HepG2 (cell line): Measurements from ENCODE around the gene NUDT3. TPM values are rescaled to one million over a fixed set of nuclear protein-coding genes. Genes with fewer than 3 reads are reported as not detected.

Source experiments
- AHR ChIP-seq: IDR thresholded peaks from 2 replicates; pipeline ENCODE4 v1.6.1; 2018; ENCODE audit warnings: missing genetic modification reagents, missing compliant biosample characterization
- ERF ChIP-seq: IDR thresholded peaks from 2 replicates; pipeline ENCODE4 v1.6.1; 2018; ENCODE audit warnings: missing biosample characterization, missing genetic modification reagents
- HNRNPLL ChIP-seq: fragments of 200-400 bp; formaldehyde crosslinking; IDR thresholded peaks from 2 replicates; pipeline ENCODE4 v1.6.1; 2017; ENCODE audit warnings: mild to moderate bottlenecking, low read depth, low read length; ENCODE audit not compliant: poor library complexity, severe bottlenecking
- HOXA9 ChIP-seq: sonication (generic); formaldehyde crosslinking; IDR thresholded peaks from 2 replicates; pipeline ENCODE4 v1.8.1; 2022; ENCODE audit warnings: missing genetic modification reagents, mild to moderate bottlenecking, moderate library complexity, borderline replicate concordance
- SIN3A ChIP-seq: IDR thresholded peaks from 2 replicates; pipeline ENCODE4 v1.6.1; 2011; ENCODE audit warnings: low read depth, mild to moderate bottlenecking, control low read depth, low read length, borderline replicate concordance
- SNAPC2 ChIP-seq: sonication (generic); formaldehyde crosslinking; IDR thresholded peaks from 2 replicates; pipeline ENCODE4 v1.8.1; 2022; ENCODE audit warnings: mild to moderate bottlenecking, missing genetic modification reagents
- ZBTB1 ChIP-seq: sonication (generic); formaldehyde crosslinking; IDR thresholded peaks from 2 replicates; pipeline ENCODE4 v1.4.0; 2020; ENCODE audit warnings: missing genetic modification reagents, borderline replicate concordance
- ZFP82 ChIP-seq: sonication (generic); formaldehyde crosslinking; IDR thresholded peaks from 2 replicates; pipeline ENCODE4 v1.5.1; 2020; ENCODE audit warnings: mild to moderate bottlenecking, missing genetic modification reagents, borderline replicate concordance
- ZHX2 ChIP-seq, 2 experiments: sonication (generic) in 1 of 2; formaldehyde crosslinking in 1 of 2; IDR thresholded peaks; 2 replicates each; pipeline versions ENCODE4 v1.6.1 to v1.9.0; 2014 to 2022; ENCODE audit warnings: antibody characterized with exemption in 1 of 2, borderline replicate concordance in 1 of 2, inconsistent platforms in 1 of 2, low read depth in 1 of 2, missing genetic modification reagents in 1 of 2
- ZNF124 ChIP-seq: sonication (generic); formaldehyde crosslinking; IDR thresholded peaks from 2 replicates; pipeline ENCODE4 v1.4.0; 2020; ENCODE audit warnings: missing genetic modification reagents
- ZNF546 ChIP-seq: sonication (generic); formaldehyde crosslinking; conservative IDR thresholded peaks from 2 replicates; pipeline ENCODE4 v1.8.1; 2023; ENCODE audit warnings: mild to moderate bottlenecking, missing genetic modification reagents
- ZNF615 ChIP-seq: sonication (generic); formaldehyde crosslinking; IDR thresholded peaks from 2 replicates; pipeline ENCODE4 v1.5.0; 2020; ENCODE audit warnings: mild to moderate bottlenecking, missing genetic modification reagents, borderline replicate concordance
- polyA plus RNA-seq, 8 experiments: library from polyadenylated mRNA; depleted of rRNA in 3 of 8; stranded (reverse) in 7 of 8; unstranded in 1 of 8; fragments of >200 nt; fragmentation: Illumina TruSeq in 4 of 8; extraction: Trizol in 4 of 8; gene quantifications; 2 replicates each; pipeline versions ENCODE4 v1.2.1 to v1.2.3, GENCODE V29; 2011 to 2016; ENCODE audit warnings: low read depth in 4 of 8, missing spikeins in 1 of 8, mixed read lengths in 1 of 8; ENCODE audit not compliant: insufficient read depth in 1 of 8
- total RNA-seq, 5 experiments: library from RNA; depleted of rRNA; stranded (reverse); fragments of >200 nt; fragmentation: Illumina TruSeq; extraction: Trizol; gene quantifications; 2 replicates each; pipeline ENCODE4 v1.2.3, GENCODE V29; 2016; ENCODE audit warnings: low read depth in 1 of 5
- TF ChIP-seq, protein P1 (sequence below): sonication (generic); formaldehyde crosslinking; IDR thresholded peaks from 2 replicates; pipeline ENCODE4 v1.5.0; 2020; ENCODE audit warnings: mild to moderate bottlenecking, missing genetic modification reagents
- TF ChIP-seq, protein P2 (sequence below): sonication (generic); formaldehyde crosslinking; IDR thresholded peaks from 2 replicates; pipeline ENCODE4 v1.5.0; 2020; ENCODE audit warnings: mild to moderate bottlenecking, missing genetic modification reagents, borderline replicate concordance
- TF ChIP-seq, protein P3 (sequence below): IDR thresholded peaks from 2 replicates; pipeline ENCODE4 v1.6.1; 2018; ENCODE audit warnings: missing genetic modification reagents, mild to moderate bottlenecking, missing compliant biosample characterization
- TF ChIP-seq, protein P4 (sequence below): sonication (generic); formaldehyde crosslinking; IDR thresholded peaks from 2 replicates; pipeline ENCODE4 v1.5.0; 2020; ENCODE audit warnings: missing genetic modification reagents, mild to moderate bottlenecking, borderline replicate concordance

NUDT3 gene
- total and polyA plus RNA-seq, 2 of the 13 experiments (the other 11 are each of a cell fraction or from before 2014, with no cell fraction given), result 20.2 to 20.6 TPM

DNA sequence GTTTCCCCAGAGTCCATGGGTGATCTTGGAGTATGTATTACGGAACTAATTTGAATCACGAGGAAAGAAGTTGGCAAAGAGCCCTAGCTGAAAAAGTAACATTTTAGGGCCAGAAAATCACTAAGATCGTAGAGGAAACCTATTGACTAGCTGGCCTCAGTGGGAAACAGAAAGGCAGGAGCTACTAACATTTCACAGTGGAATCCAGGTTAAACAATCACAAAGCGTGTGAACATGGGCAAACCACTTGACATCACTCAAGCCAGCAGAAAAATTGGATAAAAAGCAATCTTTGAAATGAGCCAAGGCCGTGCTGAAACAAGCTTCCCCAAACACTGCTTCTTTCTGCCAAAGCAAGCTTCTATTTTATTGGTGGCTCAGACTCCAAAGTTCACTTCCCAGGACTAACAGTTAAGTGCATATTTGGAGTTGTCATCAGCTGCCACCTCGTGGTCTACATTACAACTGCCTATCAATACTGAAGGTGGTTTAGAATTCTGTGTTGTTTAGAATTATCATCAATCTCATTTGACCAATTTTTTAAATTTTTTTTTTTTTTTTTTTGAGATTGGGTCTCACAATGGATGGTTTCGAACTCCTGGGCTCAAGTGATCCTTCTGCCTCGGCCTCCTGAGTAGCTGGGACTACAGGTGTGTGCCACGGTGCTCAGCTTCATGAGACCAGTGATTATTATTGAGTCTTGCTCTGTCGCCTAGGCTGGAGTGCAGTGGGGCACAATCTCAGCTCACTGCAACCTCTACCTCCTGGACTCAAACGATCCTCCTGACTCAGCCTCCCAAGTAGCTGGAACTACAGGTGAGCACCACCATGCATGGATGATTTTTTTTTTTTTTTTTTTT is 22.8 kb upstream of the NUDT3 start (continued):
- no peak for TF ChIP-seq ZHX2 (IDR thresholded peaks at IDR 0.05; ENCODE audit: low read depth)
- TF ChIP-seq ZHX2 (CRISPR knock-in tag; IDR thresholded peaks at IDR 0.05; ENCODE audit: borderline replicate concordance), result no peak
- no peak for TF ChIP-seq HOXA9 (CRISPR knock-in tag)
- TF ChIP-seq ERF (CRISPR knock-in tag), result peak; percentile 65; the same call in 1 of the 2 replicates
- TF ChIP-seq SNAPC2 (CRISPR knock-in tag), result 0 out of 2 replicates have a peak, but pooled peaks have one; percentile 29
- TF ChIP-seq ZNF615, result no peak
- peak; percentile 53; the same call in 1 of the 2 replicates for TF ChIP-seq ZNF124 (CRISPR knock-in tag)
- TF ChIP-seq AHR, result no peak
- no peak for TF ChIP-seq HNRNPLL
- TF ChIP-seq, protein P1, sequence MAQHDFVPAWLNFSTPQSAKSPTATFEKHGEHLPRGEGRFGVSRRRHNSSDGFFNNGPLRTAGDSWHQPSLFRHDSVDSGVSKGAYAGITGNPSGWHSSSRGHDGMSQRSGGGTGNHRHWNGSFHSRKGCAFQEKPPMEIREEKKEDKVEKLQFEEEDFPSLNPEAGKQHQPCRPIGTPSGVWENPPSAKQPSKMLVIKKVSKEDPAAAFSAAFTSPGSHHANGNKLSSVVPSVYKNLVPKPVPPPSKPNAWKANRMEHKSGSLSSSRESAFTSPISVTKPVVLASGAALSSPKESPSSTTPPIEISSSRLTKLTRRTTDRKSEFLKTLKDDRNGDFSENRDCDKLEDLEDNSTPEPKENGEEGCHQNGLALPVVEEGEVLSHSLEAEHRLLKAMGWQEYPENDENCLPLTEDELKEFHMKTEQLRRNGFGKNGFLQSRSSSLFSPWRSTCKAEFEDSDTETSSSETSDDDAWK (CRISPR knock-in tag), result no peak
- TF ChIP-seq ZNF546 (CRISPR knock-in tag), result no peak
- TF ChIP-seq, protein P2, sequence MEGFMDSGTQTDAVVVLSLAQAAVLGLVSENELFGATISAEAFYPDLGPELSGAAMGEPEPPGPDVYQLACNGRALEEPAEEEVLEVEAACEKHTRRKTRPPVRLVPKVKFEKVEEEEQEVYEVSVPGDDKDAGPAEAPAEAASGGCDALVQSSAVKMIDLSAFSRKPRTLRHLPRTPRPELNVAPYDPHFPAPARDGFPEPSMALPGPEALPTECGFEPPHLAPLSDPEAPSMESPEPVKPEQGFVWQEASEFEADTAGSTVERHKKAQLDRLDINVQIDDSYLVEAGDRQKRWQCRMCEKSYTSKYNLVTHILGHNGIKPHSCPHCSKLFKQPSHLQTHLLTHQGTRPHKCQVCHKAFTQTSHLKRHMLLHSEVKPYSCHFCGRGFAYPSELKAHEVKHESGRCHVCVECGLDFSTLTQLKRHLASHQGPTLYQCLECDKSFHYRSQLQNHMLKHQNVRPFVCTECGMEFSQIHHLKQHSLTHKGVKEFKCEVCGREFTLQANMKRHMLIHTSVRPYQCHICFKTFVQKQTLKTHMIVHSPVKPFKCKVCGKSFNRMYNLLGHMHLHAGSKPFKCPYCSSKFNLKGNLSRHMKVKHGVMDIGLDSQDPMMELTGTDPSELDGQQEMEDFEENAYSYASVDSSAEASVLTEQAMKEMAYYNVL, result peak; percentile 51; the same call in 1 of the 2 replicates
- TF ChIP-seq, protein P3, sequence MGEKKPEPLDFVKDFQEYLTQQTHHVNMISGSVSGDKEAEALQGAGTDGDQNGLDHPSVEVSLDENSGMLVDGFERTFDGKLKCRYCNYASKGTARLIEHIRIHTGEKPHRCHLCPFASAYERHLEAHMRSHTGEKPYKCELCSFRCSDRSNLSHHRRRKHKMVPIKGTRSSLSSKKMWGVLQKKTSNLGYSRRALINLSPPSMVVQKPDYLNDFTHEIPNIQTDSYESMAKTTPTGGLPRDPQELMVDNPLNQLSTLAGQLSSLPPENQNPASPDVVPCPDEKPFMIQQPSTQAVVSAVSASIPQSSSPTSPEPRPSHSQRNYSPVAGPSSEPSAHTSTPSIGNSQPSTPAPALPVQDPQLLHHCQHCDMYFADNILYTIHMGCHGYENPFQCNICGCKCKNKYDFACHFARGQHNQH (CRISPR knock-in tag), result no peak
- TF ChIP-seq ZBTB1 (CRISPR knock-in tag), result no peak
- TF ChIP-seq, protein P4, sequence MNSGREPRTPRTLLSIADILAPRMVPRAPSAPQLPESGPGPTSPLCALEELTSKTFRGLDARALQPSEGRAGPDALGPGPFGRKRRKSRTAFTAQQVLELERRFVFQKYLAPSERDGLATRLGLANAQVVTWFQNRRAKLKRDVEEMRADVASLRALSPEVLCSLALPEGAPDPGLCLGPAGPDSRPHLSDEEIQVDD (CRISPR knock-in tag), result no peak
- TF ChIP-seq SIN3A, result peak; percentile 50; the same call in 1 of the 2 replicates
- TF ChIP-seq ZFP82 (CRISPR knock-in tag), result no peak
